Ishikawa (cell line): ENCODE measurements around the gene LDAH.

ENCODE experiments used
- CEBPB ChIP-seq: IDR thresholded peaks from 2 replicates; pipeline ENCODE4 v1.6.1; 2012
- CREB1 ChIP-seq: IDR thresholded peaks from 2 replicates; pipeline ENCODE4 v1.6.1; 2012; ENCODE audit warnings: low read depth
- EGR1 ChIP-seq: IDR thresholded peaks from 2 replicates; pipeline ENCODE4 v1.6.1; 2012
- EP300 ChIP-seq: IDR thresholded peaks from 2 replicates; pipeline ENCODE4 v1.6.1; 2012; ENCODE audit warnings: borderline replicate concordance
- FOXM1 ChIP-seq: IDR thresholded peaks from 2 replicates; pipeline ENCODE4 v1.6.1; 2012; ENCODE audit warnings: low read depth, borderline replicate concordance
- MAX ChIP-seq: IDR thresholded peaks from 2 replicates; pipeline ENCODE4 v1.6.1; 2012
- NFIC ChIP-seq: IDR thresholded peaks from 2 replicates; pipeline ENCODE4 v1.6.1; 2012
- RAD21 ChIP-seq: IDR thresholded peaks from 2 replicates; pipeline ENCODE4 v1.6.1; 2012; ENCODE audit warnings: low read depth
- TAF1 ChIP-seq: IDR thresholded peaks from 2 replicates; pipeline ENCODE4 v1.6.1; 2012; ENCODE audit warnings: low read depth, mild to moderate bottlenecking
- TCF12 ChIP-seq: IDR thresholded peaks from 2 replicates; pipeline ENCODE4 v1.6.1; 2012; ENCODE audit warnings: low read depth
- TEAD4 ChIP-seq: IDR thresholded peaks from 2 replicates; pipeline ENCODE4 v1.6.1; 2012
- YY1 ChIP-seq: IDR thresholded peaks from 2 replicates; pipeline ENCODE4 v1.6.1; 2012; ENCODE audit warnings: low read depth
- ZBTB7A ChIP-seq: IDR thresholded peaks from 2 replicates; pipeline ENCODE4 v1.6.1; 2012; ENCODE audit warnings: low read depth
- TF ChIP-seq, protein P1 (sequence below): IDR thresholded peaks from 2 replicates; pipeline ENCODE4 v1.6.1; 2012
- TF ChIP-seq, protein P2 (sequence below): IDR thresholded peaks from 2 replicates; pipeline ENCODE4 v1.6.1; 2012; ENCODE audit warnings: low read depth, mild to moderate bottlenecking

Gene LDAH

DNA sequence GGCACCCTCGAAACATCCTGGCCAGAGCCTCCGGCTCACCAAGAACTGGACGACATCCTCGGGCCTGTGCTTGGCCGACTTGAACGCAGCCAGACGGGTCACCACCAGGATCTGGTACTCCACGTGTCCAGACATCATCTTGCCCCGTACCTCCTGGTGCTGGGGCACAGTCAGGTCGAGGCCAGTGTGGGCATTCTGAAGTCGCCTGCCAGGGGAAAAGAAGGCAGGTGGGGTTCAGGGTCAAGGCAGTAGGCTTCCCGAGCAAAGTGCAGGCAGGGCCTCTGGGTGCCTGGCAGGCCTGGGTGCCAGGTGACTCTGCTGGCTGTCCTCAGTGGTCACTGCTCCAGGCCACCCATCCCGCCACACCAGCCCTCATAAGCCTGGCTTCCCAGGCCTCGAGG, 177.6 kb downstream of the LDAH start:
- TF ChIP-seq EGR1 (no peak), YY1 (no peak), TEAD4 (no peak), CREB1 (no peak), MAX (no peak), TAF1 (no peak), RAD21 (no peak), CEBPB (no peak), TCF12 (no peak), FOXM1 (no peak), ZBTB7A (no peak), NFIC (no peak), EP300 (no peak)
- TF ChIP-seq, protein P1, sequence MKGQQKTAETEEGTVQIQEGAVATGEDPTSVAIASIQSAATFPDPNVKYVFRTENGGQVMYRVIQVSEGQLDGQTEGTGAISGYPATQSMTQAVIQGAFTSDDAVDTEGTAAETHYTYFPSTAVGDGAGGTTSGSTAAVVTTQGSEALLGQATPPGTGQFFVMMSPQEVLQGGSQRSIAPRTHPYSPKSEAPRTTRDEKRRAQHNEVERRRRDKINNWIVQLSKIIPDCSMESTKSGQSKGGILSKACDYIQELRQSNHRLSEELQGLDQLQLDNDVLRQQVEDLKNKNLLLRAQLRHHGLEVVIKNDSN = no peak
- TF ChIP-seq, protein P2, sequence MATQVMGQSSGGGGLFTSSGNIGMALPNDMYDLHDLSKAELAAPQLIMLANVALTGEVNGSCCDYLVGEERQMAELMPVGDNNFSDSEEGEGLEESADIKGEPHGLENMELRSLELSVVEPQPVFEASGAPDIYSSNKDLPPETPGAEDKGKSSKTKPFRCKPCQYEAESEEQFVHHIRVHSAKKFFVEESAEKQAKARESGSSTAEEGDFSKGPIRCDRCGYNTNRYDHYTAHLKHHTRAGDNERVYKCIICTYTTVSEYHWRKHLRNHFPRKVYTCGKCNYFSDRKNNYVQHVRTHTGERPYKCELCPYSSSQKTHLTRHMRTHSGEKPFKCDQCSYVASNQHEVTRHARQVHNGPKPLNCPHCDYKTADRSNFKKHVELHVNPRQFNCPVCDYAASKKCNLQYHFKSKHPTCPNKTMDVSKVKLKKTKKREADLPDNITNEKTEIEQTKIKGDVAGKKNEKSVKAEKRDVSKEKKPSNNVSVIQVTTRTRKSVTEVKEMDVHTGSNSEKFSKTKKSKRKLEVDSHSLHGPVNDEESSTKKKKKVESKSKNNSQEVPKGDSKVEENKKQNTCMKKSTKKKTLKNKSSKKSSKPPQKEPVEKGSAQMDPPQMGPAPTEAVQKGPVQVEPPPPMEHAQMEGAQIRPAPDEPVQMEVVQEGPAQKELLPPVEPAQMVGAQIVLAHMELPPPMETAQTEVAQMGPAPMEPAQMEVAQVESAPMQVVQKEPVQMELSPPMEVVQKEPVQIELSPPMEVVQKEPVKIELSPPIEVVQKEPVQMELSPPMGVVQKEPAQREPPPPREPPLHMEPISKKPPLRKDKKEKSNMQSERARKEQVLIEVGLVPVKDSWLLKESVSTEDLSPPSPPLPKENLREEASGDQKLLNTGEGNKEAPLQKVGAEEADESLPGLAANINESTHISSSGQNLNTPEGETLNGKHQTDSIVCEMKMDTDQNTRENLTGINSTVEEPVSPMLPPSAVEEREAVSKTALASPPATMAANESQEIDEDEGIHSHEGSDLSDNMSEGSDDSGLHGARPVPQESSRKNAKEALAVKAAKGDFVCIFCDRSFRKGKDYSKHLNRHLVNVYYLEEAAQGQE = no peak

GRCh38 chr2:20643826-20644225, 179.1 kb downstream of the LDAH start:
- TF ChIP-seq, protein P2 = no peak
- TF ChIP-seq MAX (no peak), CREB1 (no peak), YY1 (no peak), TAF1 (no peak), EP300 (no peak), NFIC (no peak), TCF12 (no peak), CEBPB (no peak), EGR1 (no peak), ZBTB7A (no peak), FOXM1 (no peak), RAD21 (no peak), TEAD4 (no peak)
- TF ChIP-seq, protein P1 = no peak

- TF ChIP-seq TEAD4 = no peak
- TF ChIP-seq MAX = no peak
- TF ChIP-seq TAF1 = no peak
- TF ChIP-seq FOXM1 = no peak
- TF ChIP-seq, protein P1 = no peak
- TF ChIP-seq RAD21 = no peak
- TF ChIP-seq YY1 = no peak
Measured at GRCh38 chr2:20643060-20643459, 179.8 kb downstream of the LDAH start.

DNA sequence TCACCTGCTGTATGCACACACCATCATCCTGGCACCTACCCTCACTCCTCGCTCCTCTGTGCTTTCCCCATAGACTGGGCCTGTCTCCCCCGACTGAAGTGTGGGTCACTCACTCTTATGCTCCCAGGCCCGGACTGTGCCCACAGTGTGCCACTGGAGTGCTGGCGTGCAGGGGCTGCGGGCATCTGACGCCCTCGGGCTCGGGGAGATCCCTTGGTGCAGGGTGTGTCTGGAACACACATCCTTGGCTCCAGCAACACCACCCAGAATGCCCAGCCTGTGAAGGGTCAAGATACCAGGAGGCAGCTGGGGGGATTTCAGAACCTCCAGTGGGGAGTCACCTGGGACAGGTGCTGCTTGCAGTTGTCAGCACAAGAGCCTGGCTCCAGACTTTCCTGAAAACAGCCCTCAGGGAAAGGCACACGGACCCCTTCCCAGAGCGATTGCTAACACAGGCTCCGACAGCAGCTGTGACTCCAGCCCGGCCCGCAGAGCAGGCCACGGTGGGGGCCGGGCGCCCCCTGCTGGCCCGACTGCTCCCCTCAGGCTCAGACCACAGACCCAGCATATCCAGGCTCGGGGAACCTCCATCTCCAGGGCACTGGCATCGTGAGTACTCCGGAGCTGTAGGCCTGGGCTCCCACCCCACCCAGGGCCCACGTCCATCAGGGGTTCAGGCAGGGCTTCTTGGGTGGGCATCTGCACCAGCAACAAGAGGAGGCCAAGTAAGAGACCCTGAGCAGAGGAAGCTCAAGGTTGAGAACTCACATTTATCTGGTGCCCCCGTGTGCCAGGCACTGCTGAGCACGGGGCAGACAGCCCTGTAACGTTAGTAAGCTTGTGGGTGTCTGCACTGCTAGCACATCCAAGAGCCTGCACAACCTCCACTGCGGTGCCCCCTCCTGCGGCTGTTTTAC, 180.6 kb downstream of the LDAH start:
- peak; percentile 81 for TF ChIP-seq RAD21
- no peak for TF ChIP-seq NFIC
- no peak for TF ChIP-seq ZBTB7A
